Keratinocyte (primary cell): ENCODE measurements around the gene PRR19. TPM values are rescaled to one million over a fixed set of nuclear protein-coding genes. Genes with fewer than 3 reads are reported as not detected.

ENCODE experiments used
- DNase-seq: peaks from one replicate; pipeline ENCODE4 v3.0.0-alpha.2; 2011; ENCODE audit warnings: low read depth, missing footprints, low spot score
- FAIRE-seq: peaks from 2 replicates; lab custom pipeline; 2011; peaks lifted over from hg19 to GRCh38; lab: Jason Lieb, UNC
- H2AFZ ChIP-seq: 2 replicates; pipeline ENCODE4 v1.6.0; 2012; ENCODE audit warnings: low read length, control low read depth, inconsistent platforms; ENCODE audit not compliant: control insufficient read depth
- H3K27ac ChIP-seq: 2 replicates; pipeline ENCODE4 v1.5.1; 2011; ENCODE audit warnings: low read length; ENCODE audit not compliant: control insufficient read depth, insufficient read depth
- H3K27me3 ChIP-seq: 3 replicates; pipeline ENCODE4 v1.6.0; 2011; ENCODE audit warnings: low read length; ENCODE audit not compliant: control insufficient read depth, insufficient read depth; ENCODE audit errors: extremely low read depth
- H3K36me3 ChIP-seq, 2 experiments: 2 replicates in 1 of 2; 3 replicates in 1 of 2; pipeline ENCODE4 v1.5.1; 2011; ENCODE audit warnings: low read length in 2 of 2, mild to moderate bottlenecking in 1 of 2; ENCODE audit not compliant: control insufficient read depth in 2 of 2, insufficient read depth in 2 of 2; ENCODE audit errors: extremely low read depth in 1 of 2
- H3K4me1 ChIP-seq: 3 replicates; pipeline ENCODE4 v1.5.1; 2011; ENCODE audit warnings: low read length; ENCODE audit not compliant: control insufficient read depth, insufficient read depth; ENCODE audit errors: extremely low read depth
- H3K4me2 ChIP-seq: 3 replicates; pipeline ENCODE4 v1.6.0; 2011; ENCODE audit warnings: low read depth, low read length; ENCODE audit not compliant: control insufficient read depth, insufficient read depth; ENCODE audit errors: extremely low read depth
- H3K4me3 ChIP-seq, 3 experiments: fragments of 200-600 bp in 1 of 3; sonication (generic) in 1 of 3; 2 replicates in 2 of 3; 3 replicates in 1 of 3; pipeline ENCODE4 v1.5.1; 2011 to 2016; ENCODE audit warnings: low read length in 3 of 3, mild to moderate bottlenecking in 3 of 3, control low read depth in 2 of 3, inconsistent platforms in 1 of 3, low read depth in 1 of 3, mixed read lengths in 1 of 3, mixed run types in 1 of 3, moderate library complexity in 1 of 3; ENCODE audit not compliant: control insufficient read depth in 2 of 3, insufficient read depth in 2 of 3; ENCODE audit errors: extremely low read depth in 1 of 3
- H3K79me2 ChIP-seq: 2 replicates; pipeline ENCODE4 v1.6.0; 2012; ENCODE audit warnings: low read length; ENCODE audit not compliant: control insufficient read depth, insufficient read depth
- H3K9ac ChIP-seq: 3 replicates; pipeline ENCODE4 v1.6.0; 2011; ENCODE audit warnings: low read length; ENCODE audit not compliant: control insufficient read depth, insufficient read depth; ENCODE audit errors: extremely low read depth
- H3K9me1 ChIP-seq: 3 replicates; pipeline ENCODE4 v1.6.0; 2011; ENCODE audit warnings: low read length; ENCODE audit not compliant: control insufficient read depth, insufficient read depth; ENCODE audit errors: extremely low read depth
- H3K9me3 ChIP-seq: 2 replicates; pipeline ENCODE4 v1.5.1; 2012; ENCODE audit warnings: low read depth, low read length; ENCODE audit not compliant: control insufficient read depth
- H4K20me1 ChIP-seq: 3 replicates; pipeline ENCODE4 v1.6.0; 2011; ENCODE audit warnings: low read length; ENCODE audit not compliant: control insufficient read depth, insufficient read depth; ENCODE audit errors: extremely low read depth
- EZH2 ChIP-seq: IDR thresholded peaks from one replicate; pipeline ENCODE4 v1.6.1; 2012; ENCODE audit warnings: inconsistent platforms, mild to moderate bottlenecking, low read length, moderate library complexity
- dilution Hi-C: fragments of 300-500 bp; cut with MboI; formaldehyde crosslinking; loops from one replicate; pipeline ENCODE4 v1.7.0; 2020; ENCODE audit warnings: low sequenced_read_pairs; ENCODE audit not compliant: extremely low pct_ligation_motif_present
- polyA plus RNA-seq, 5 experiments: library from polyadenylated mRNA; depleted of rRNA in 3 of 5; stranded (reverse) in 3 of 5; stranded (forward) in 1 of 5; unstranded in 1 of 5; fragments of >200 nt; gene quantifications; 1 replicate in 1 of 5; 2 replicates in 3 of 5; 3 replicates in 1 of 5; pipeline versions ENCODE4 v1.2.1 to v1.2.3, GENCODE V29; 2011 to 2012; ENCODE audit warnings: missing spikeins in 2 of 5, low read depth in 1 of 5, low replicate concordance in 1 of 5
- TF ChIP-seq, protein P1 (sequence below), 3 experiments: IDR thresholded peaks in 1 of 3; conservative IDR thresholded peaks in 1 of 3; optimal IDR thresholded peaks in 1 of 3; 2 replicates in 2 of 3; 3 replicates in 1 of 3; pipeline versions ENCODE3 to v1.5.1; 2011; ENCODE audit warnings: low read length in 3 of 3, mild to moderate bottlenecking in 3 of 3, moderate library complexity in 2 of 3, control low read depth in 1 of 3, inconsistent platforms in 1 of 3; ENCODE audit not compliant: insufficient read depth in 2 of 3; ENCODE audit errors: extremely low read depth in 1 of 3

PRR19 gene
- polyA plus RNA-seq, 1 donor (not counting 4 experiments of a cell fraction or from before 2014, with no cell fraction given) = 0.25 TPM

DNA sequence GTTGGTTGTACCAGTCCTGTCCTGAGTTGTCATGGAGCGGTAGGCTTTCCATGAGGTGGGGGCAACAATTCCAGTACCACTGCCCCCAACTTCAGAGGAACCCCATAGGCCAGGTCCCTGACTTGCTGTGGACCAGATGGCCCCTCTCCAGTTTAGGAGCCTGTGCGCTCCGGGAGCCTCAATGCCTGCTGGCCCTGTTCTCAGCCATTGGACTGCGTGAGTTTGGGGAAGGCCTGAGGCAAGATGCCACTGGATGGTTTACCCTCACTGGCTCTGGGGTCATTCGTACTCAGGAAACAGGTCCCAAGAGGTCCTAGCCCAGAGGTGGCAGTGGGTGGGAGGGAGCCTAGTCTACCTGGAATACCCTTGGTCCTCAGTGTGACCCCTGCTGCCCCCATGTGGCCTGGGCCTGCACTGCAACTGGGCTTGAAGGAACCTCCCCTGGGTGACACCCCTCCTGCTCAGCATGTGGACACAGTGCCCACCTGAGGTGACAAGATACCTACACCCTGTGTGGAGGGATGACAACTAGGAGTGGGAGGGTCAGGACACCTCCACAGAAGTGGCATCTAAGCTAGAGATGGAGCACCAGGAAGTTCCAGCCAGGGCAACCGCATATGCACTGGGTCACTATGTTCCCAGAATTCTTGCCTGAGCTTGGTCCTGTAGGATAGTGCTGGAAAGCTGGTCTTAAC lies 6.0 kb upstream of the PRR19 start:
- no peaks in the 10 kb centered on the region for H4K20me1 ChIP-seq
- no peak overlapping the region for H3K4me3 ChIP-seq
- dilution Hi-C loops = no loop called here
- no peaks in the 10 kb centered on the region for H3K79me2 ChIP-seq
- TF ChIP-seq, protein P1, sequence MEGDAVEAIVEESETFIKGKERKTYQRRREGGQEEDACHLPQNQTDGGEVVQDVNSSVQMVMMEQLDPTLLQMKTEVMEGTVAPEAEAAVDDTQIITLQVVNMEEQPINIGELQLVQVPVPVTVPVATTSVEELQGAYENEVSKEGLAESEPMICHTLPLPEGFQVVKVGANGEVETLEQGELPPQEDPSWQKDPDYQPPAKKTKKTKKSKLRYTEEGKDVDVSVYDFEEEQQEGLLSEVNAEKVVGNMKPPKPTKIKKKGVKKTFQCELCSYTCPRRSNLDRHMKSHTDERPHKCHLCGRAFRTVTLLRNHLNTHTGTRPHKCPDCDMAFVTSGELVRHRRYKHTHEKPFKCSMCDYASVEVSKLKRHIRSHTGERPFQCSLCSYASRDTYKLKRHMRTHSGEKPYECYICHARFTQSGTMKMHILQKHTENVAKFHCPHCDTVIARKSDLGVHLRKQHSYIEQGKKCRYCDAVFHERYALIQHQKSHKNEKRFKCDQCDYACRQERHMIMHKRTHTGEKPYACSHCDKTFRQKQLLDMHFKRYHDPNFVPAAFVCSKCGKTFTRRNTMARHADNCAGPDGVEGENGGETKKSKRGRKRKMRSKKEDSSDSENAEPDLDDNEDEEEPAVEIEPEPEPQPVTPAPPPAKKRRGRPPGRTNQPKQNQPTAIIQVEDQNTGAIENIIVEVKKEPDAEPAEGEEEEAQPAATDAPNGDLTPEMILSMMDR (optimal IDR thresholded peaks at IDR 0.05 in 1 of 3, IDR thresholded peaks at IDR 0.05 in 1 of 3, conservative IDR thresholded peaks at IDR 0.05 in 1 of 3; ENCODE audit: extremely low read depth in 1 of 3, insufficient read depth in 2 of 3, low read length in 3 of 3) = peak; percentile 93 to 98 (median 98)
- TF ChIP-seq EZH2 = no peak
- H3K27me3 ChIP-seq = no peaks in the 10 kb centered on the region
- H3K9ac ChIP-seq = no peak overlapping the region
- no peak overlapping the region for H2AFZ ChIP-seq
- peaks cover 10% of the 10 kb centered on the region for H3K4me1 ChIP-seq
- H3K4me2 ChIP-seq = no peak overlapping the region
- FAIRE-seq (peak; percentile 67), DNase-seq (no peak)
- H3K9me3 ChIP-seq = no peaks in the 10 kb centered on the region
- H3K36me3 ChIP-seq = peaks cover 37 to 47% of the 10 kb centered on the region in 2 experiments
- H3K27ac ChIP-seq = no peak overlapping the region
- no peaks in the 10 kb centered on the region for H3K9me1 ChIP-seq

DNA sequence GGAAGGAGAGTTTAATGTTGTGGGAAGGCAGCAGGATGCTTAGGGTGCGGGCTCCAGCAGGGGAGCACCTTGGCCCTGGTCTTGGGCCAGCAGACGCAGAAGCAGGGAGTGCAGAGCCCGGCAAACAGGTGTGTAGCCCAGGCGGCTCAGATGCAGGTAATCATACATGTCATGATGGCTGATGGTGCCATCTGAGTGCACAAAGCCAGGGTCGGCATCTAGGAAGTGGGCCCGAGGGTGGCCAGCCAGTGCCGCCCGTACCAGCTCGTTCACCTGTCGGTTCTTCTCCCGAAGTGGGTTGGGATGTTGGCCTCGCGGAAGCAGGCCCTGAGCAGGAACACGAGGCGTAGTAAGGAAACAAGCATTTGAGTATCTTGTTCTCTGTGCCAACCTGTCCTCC lies 4.9 kb upstream of the PRR19 start:
- no peak overlapping the region for H3K4me3 ChIP-seq
- FAIRE-seq (no peak), DNase-seq (no peak)
- no peaks in the 10 kb centered on the region for H3K9me1 ChIP-seq
- no peak overlapping the region for H3K27ac ChIP-seq
- H2AFZ ChIP-seq = no peak overlapping the region
- no peaks in the 10 kb centered on the region for H3K79me2 ChIP-seq
- no peaks in the 10 kb centered on the region for H4K20me1 ChIP-seq
- no peaks in the 10 kb centered on the region for H3K27me3 ChIP-seq
- H3K4me1 ChIP-seq = peaks cover 8% of the 10 kb centered on the region
- peaks cover 29 to 42% of the 10 kb centered on the region in 2 experiments for H3K36me3 ChIP-seq
- TF ChIP-seq, protein P1 (optimal IDR thresholded peaks at IDR 0.05 in 1 of 3, IDR thresholded peaks at IDR 0.05 in 1 of 3, conservative IDR thresholded peaks at IDR 0.05 in 1 of 3; ENCODE audit: extremely low read depth in 1 of 3, insufficient read depth in 2 of 3, low read length in 3 of 3) = no peak
- no peak for TF ChIP-seq EZH2
- no peaks in the 10 kb centered on the region for H3K9me3 ChIP-seq
- dilution Hi-C loops = no loop called here
- H3K9ac ChIP-seq = no peak overlapping the region
- no peak overlapping the region for H3K4me2 ChIP-seq
